ENCODE data around the gene ADSL.

ADSL gene

GRCh38 chr22:40363059-40363458 is 16.8 kb downstream of the ADSL start:
- Histone ChIP-seq H3K27ac (ENCODE audit: low read length) (no peak overlapping the region), H3K4me2 (ENCODE audit: low read depth, low read length) (no peak overlapping the region), H3K79me2 (ENCODE audit: low read length) (no peaks in the 10 kb centered on the region), H3K36me3 (replicated peaks; ENCODE audit: insufficient read depth, low read length) (peaks cover 28% of the 10 kb centered on the region), H3K4me3 (ENCODE audit: low read length) (no peak overlapping the region), H3K4me1 (ENCODE audit: low read length) (no peaks in the 10 kb centered on the region), H3K9me2 (replicated peaks; ENCODE audit: insufficient read depth, low read length) (no peaks in the 10 kb centered on the region), H2AFZ (ENCODE audit: low read length) (no peak overlapping the region), H4K20me1 (ENCODE audit: insufficient read depth, low read length) (no peaks in the 10 kb centered on the region), H3F3A (ENCODE audit: insufficient read depth, low read length) (no peaks in the 10 kb centered on the region), H3K27me3 (replicated peaks; ENCODE audit: insufficient read depth, low read length) (no peaks in the 10 kb centered on the region), H3K9me3 (replicated peaks; ENCODE audit: insufficient read depth, low read length) (no peaks in the 10 kb centered on the region), H3K9ac (ENCODE audit: low read length) (no peak overlapping the region)
- TF ChIP-seq EZH2phosphoT487 (IDR thresholded peaks at IDR 0.05; ENCODE audit: low read length), result no peak
- TF ChIP-seq EZH2 (optimal IDR thresholded peaks at IDR 0.05; ENCODE audit: low read depth, low read length), result no peak
- TF ChIP-seq, protein P1, sequence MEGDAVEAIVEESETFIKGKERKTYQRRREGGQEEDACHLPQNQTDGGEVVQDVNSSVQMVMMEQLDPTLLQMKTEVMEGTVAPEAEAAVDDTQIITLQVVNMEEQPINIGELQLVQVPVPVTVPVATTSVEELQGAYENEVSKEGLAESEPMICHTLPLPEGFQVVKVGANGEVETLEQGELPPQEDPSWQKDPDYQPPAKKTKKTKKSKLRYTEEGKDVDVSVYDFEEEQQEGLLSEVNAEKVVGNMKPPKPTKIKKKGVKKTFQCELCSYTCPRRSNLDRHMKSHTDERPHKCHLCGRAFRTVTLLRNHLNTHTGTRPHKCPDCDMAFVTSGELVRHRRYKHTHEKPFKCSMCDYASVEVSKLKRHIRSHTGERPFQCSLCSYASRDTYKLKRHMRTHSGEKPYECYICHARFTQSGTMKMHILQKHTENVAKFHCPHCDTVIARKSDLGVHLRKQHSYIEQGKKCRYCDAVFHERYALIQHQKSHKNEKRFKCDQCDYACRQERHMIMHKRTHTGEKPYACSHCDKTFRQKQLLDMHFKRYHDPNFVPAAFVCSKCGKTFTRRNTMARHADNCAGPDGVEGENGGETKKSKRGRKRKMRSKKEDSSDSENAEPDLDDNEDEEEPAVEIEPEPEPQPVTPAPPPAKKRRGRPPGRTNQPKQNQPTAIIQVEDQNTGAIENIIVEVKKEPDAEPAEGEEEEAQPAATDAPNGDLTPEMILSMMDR (IDR thresholded peaks at IDR 0.05; ENCODE audit: low read length), result no peak
- DNase-seq, result no peak

DNA sequence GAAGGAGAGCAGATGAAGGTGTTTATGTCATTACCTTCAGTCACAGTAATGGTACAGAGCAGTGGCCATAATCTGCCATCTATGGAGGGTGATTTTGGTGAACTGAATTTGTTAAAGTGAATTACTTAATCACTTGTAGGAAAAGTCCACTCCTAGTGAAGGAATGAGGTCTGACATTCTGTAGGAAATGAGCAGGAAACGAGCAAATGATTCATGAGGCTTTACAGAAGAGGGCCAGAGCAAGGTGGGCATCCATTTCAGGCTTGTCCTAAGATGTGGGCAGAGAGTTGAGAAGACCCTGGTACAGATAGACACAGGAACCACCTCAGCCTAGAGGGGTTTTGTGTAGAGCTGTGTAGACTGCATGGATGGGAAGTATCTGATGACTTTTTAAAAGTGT is 18.1 kb downstream of the ADSL start:
- Histone ChIP-seq H3K27ac (ENCODE audit: low read length) (no peak overlapping the region), H3K4me2 (ENCODE audit: low read depth, low read length) (no peak overlapping the region), H3K9me2 (replicated peaks; ENCODE audit: insufficient read depth, low read length) (no peaks in the 10 kb centered on the region), H3K9me3 (replicated peaks; ENCODE audit: insufficient read depth, low read length) (no peaks in the 10 kb centered on the region), H3K79me2 (ENCODE audit: low read length) (no peaks in the 10 kb centered on the region), H3K4me3 (ENCODE audit: low read length) (no peak overlapping the region), H3K36me3 (replicated peaks; ENCODE audit: insufficient read depth, low read length) (peaks cover 28% of the 10 kb centered on the region), H4K20me1 (ENCODE audit: insufficient read depth, low read length) (no peaks in the 10 kb centered on the region), H3K27me3 (replicated peaks; ENCODE audit: insufficient read depth, low read length) (no peaks in the 10 kb centered on the region), H3F3A (ENCODE audit: insufficient read depth, low read length) (peaks cover under 1% of the 10 kb centered on the region; the same call in 1 of the 2 replicates), H3K9ac (ENCODE audit: low read length) (no peak overlapping the region), H3K4me1 (ENCODE audit: low read length) (no peaks in the 10 kb centered on the region), H2AFZ (ENCODE audit: low read length) (no peak overlapping the region)
- no peak for TF ChIP-seq EZH2 (optimal IDR thresholded peaks at IDR 0.05; ENCODE audit: low read depth, low read length)
- TF ChIP-seq, protein P1 (IDR thresholded peaks at IDR 0.05; ENCODE audit: low read length), result no peak
- TF ChIP-seq EZH2phosphoT487 (IDR thresholded peaks at IDR 0.05; ENCODE audit: low read length), result no peak
- no peak for DNase-seq

DNA sequence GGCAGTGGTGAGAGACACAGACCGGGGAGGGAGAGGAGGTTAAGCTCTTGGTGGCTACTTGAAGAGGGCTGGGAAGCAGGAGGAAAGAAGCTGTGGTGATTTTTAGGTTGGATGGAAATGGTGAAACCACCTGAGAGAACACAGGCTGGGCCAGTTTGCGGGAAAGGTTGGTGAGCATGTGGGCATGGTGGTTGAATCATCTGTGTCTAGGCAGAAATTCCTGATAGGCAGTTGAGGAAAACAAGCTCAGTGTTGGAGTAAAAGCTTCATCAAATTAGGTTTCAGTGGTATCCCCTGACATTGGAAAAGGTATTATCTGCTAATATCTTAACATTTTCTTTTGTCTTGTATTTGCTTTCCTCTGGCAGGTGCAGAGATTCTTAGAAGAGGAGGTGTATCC is 19.8 kb downstream of the ADSL start:
- H3K27me3 ChIP-seq (replicated peaks; ENCODE audit: insufficient read depth, low read length), result no peaks in the 10 kb centered on the region
- peaks cover 6% of the 10 kb centered on the region for H3K79me2 ChIP-seq (ENCODE audit: low read length)
- DNase-seq, result no peak
- H4K20me1 ChIP-seq (ENCODE audit: insufficient read depth, low read length), result no peaks in the 10 kb centered on the region
- no peak overlapping the region for H3K27ac ChIP-seq (ENCODE audit: low read length)
- H3F3A ChIP-seq (ENCODE audit: insufficient read depth, low read length), result peaks cover 5% of the 10 kb centered on the region
- H3K4me2 ChIP-seq (ENCODE audit: low read depth, low read length), result no peak overlapping the region
- no peak overlapping the region for H3K9ac ChIP-seq (ENCODE audit: low read length)
- H3K9me2 ChIP-seq (replicated peaks; ENCODE audit: insufficient read depth, low read length), result no peaks in the 10 kb centered on the region
- H3K4me3 ChIP-seq (ENCODE audit: low read length), result no peak overlapping the region
- no peak overlapping the region for H2AFZ ChIP-seq (ENCODE audit: low read length)
- TF ChIP-seq EZH2phosphoT487 (IDR thresholded peaks at IDR 0.05; ENCODE audit: low read length), result no peak
- TF ChIP-seq, protein P1 (IDR thresholded peaks at IDR 0.05; ENCODE audit: low read length), result no peak
- TF ChIP-seq EZH2 (optimal IDR thresholded peaks at IDR 0.05; ENCODE audit: low read depth, low read length), result no peak
- H3K4me1 ChIP-seq (ENCODE audit: low read length), result no peaks in the 10 kb centered on the region
- H3K36me3 ChIP-seq (replicated peaks; ENCODE audit: insufficient read depth, low read length), result peaks cover 20% of the 10 kb centered on the region
- no peaks in the 10 kb centered on the region for H3K9me3 ChIP-seq (replicated peaks; ENCODE audit: insufficient read depth, low read length)
